Left lung (tissue), 10 donors: Measurements from ENCODE around the gene DIO2. TPM values are rescaled to one million over a fixed set of nuclear protein-coding genes. Genes with fewer than 3 reads are reported as not detected.

Experiments
- ATAC-seq: fragments of 200-7000 bp; cut with Tn5 transposase; one replicate; pipeline ENCODE4 v1.9.1; 2020; ENCODE audit warnings: moderate library complexity
- DNase-seq, 4 donors: peaks; one replicate each; pipeline ENCODE4 v3.0.0-alpha.2; 2013 to 2020
- H3K27ac ChIP-seq, 2 donors: fragments of 200-600 bp; sonication (generic) in 1 of 2; one replicate each; pipeline versions ENCODE4 v1.5.0 to v1.8.0; 2020 to 2021
- H3K27me3 ChIP-seq, 2 donors: fragments of 200-600 bp; sonication (generic) in 1 of 2; one replicate each; pipeline versions ENCODE4 v1.5.0 to v1.8.0; 2020 to 2021
- H3K36me3 ChIP-seq, 2 donors: fragments of 200-600 bp; sonication (generic) in 1 of 2; one replicate each; pipeline versions ENCODE4 v1.5.0 to v1.8.0; 2020 to 2021
- H3K4me1 ChIP-seq, 2 donors: fragments of 200-600 bp; one replicate each; pipeline ENCODE4 v1.8.0; 2021
- H3K4me3 ChIP-seq, 2 donors: fragments of 200-600 bp; sonication (generic) in 1 of 2; one replicate each; pipeline versions ENCODE4 v1.5.0 to v1.8.0; 2020 to 2021; ENCODE audit warnings: mild to moderate bottlenecking in 1 of 2
- H3K9me3 ChIP-seq, 2 donors: fragments of 200-600 bp; sonication (generic) in 1 of 2; one replicate each; pipeline versions ENCODE4 v1.5.0 to v1.8.0; 2020 to 2021
- intact Hi-C, 2 donors: fragments of 100-400 bp; cut with DNase I; formaldehyde crosslinking; loops; one replicate each; pipeline versions ENCODE4 v1.11.2 to v1.14.2; 2022
- polyA plus RNA-seq, 6 donors: library from polyadenylated mRNA; unstranded; fragments of 120-200 nt; gene quantifications; one replicate each; pipeline ENCODE4 v1.2.1, GENCODE V29; 2013; ENCODE audit not compliant: insufficient read length in 6 of 6
- total RNA-seq, 2 donors: library from RNA; stranded (reverse); fragmentation: NEBNext Ultra II Directional; extraction: Animal tissue kit (Norgen Biotek cat#: 25700); gene quantifications; one replicate each; pipeline ENCODE4 v1.2.1, GENCODE V29; 2021
- TF ChIP-seq, protein P1 (sequence below), 2 donors: fragments of 200-600 bp; sonication (generic) in 1 of 2; IDR thresholded peaks; one replicate each; pipeline versions ENCODE4 v1.5.0 to v1.8.0; 2021; ENCODE audit warnings: antibody characterized with exemption in 2 of 2
- donor health status: DM: no; HTN: yes; CAD: no.
- donor health status: DM: no; HTN: no; CAD: no.

Gene DIO2
- total and polyA plus RNA-seq, 8 donors = 0.72 to 7.5 (median 1.7) TPM

DNA sequence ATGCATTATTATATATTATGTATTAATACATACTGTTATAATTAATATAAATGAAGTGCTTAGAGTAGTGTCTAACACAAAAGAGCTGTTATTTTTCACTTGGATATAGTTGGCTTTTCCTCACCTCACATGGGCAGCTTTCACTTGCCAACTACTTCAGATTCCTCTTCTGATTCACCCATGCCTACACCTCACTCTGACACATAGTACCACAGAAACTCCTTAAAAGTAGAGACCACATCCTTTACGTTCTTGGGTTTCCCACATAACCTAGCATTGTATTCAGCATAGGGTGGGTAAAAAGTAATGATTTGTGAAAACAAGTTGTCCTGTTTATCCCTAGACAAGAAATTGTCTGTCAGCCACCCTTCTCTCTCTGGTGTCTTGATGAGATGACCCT lies 61.0 kb downstream of the DIO2 start:
- Histone ChIP-seq H3K27me3 (no peaks in the 10 kb centered on the region), H3K4me3 (no peak overlapping the region), H3K9me3 (peaks cover 0 to 3% of the 10 kb centered on the region in 2 donors), H3K36me3 (no peaks in the 10 kb centered on the region), H3K4me1 (no peaks in the 10 kb centered on the region), H3K27ac (no peak overlapping the region)
- intact Hi-C loops = no loop called here
- DNase-seq (no peak), ATAC-seq (no peak)
- TF ChIP-seq, protein P1, sequence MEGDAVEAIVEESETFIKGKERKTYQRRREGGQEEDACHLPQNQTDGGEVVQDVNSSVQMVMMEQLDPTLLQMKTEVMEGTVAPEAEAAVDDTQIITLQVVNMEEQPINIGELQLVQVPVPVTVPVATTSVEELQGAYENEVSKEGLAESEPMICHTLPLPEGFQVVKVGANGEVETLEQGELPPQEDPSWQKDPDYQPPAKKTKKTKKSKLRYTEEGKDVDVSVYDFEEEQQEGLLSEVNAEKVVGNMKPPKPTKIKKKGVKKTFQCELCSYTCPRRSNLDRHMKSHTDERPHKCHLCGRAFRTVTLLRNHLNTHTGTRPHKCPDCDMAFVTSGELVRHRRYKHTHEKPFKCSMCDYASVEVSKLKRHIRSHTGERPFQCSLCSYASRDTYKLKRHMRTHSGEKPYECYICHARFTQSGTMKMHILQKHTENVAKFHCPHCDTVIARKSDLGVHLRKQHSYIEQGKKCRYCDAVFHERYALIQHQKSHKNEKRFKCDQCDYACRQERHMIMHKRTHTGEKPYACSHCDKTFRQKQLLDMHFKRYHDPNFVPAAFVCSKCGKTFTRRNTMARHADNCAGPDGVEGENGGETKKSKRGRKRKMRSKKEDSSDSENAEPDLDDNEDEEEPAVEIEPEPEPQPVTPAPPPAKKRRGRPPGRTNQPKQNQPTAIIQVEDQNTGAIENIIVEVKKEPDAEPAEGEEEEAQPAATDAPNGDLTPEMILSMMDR (IDR thresholded peaks at IDR 0.05) = no peak
